CD4-positive, alpha-beta T cell treated with Interferon gamma for 1 hour (primary cell): ENCODE results near the gene OR7G3.

ENCODE experiments used
- DNase-seq: peaks from one replicate; pipeline ENCODE4 v3.0.0-alpha.2; 2020

The OR7G3 gene

GRCh38 chr19:9126900-9127405, at the start of gene OR7G3:
OR7G3 (minus strand) TSS chr19:9126950; CDS start chr19:9126950, 0 bp downstream.
- DNase-seq, result no peak

GRCh38 chr19:9175326-9175725, 48.6 kb upstream of the OR7G3 start:
- no peak for DNase-seq

- DNase-seq, result no peak
These were observed 44.7 kb upstream of the OR7G3 start for GRCh38 chr19:9171393-9171991.

- no peak for DNase-seq
These were observed 40.1 kb upstream of the OR7G3 start for GRCh38 chr19:9166846-9167245.

- no peak for DNase-seq
These were observed 38.5 kb upstream of the OR7G3 start for GRCh38 chr19:9165261-9165660.

GRCh38 chr19:9161427-9161826, 34.7 kb upstream of the OR7G3 start:
- no peak for DNase-seq

GRCh38 chr19:9159891-9160290, 33.1 kb upstream of the OR7G3 start:
- DNase-seq, result no peak

GRCh38 chr19:9156304-9156703, 29.6 kb upstream of the OR7G3 start:
- no peak for DNase-seq

GRCh38 chr19:9155591-9155990, 28.8 kb upstream of the OR7G3 start:
- no peak for DNase-seq

- DNase-seq, result no peak
These were observed 24.6 kb upstream of the OR7G3 start for GRCh38 chr19:9151367-9151766.

GRCh38 chr19:9150650-9151049, 23.9 kb upstream of the OR7G3 start:
- no peak for DNase-seq

- no peak for DNase-seq
These were observed 23.2 kb upstream of the OR7G3 start for GRCh38 chr19:9149997-9150396.

- DNase-seq, result no peak
These were observed 21.9 kb upstream of the OR7G3 start for GRCh38 chr19:9148697-9149096.

- no peak for DNase-seq
These were observed 20.1 kb upstream of the OR7G3 start for GRCh38 chr19:9146882-9147281.

GRCh38 chr19:9144920-9145319, 18.2 kb upstream of the OR7G3 start:
- no peak for DNase-seq

- peak; percentile 90 for DNase-seq
These were observed 13.6 kb upstream of the OR7G3 start, which contains the start of gene ZNF317 for GRCh38 chr19:9140159-9140874. ZNF317 (plus strand) TSS chr19:9140397; CDS start chr19:9156017, 15,620 bp downstream.

- DNase-seq, result no peak
These were observed 12.9 kb upstream of the OR7G3 start for GRCh38 chr19:9139609-9140158.

- no peak for DNase-seq
These were observed 5.7 kb upstream of the OR7G3 start for GRCh38 chr19:9132422-9132821.

- no peak for DNase-seq
These were observed 4.2 kb upstream of the OR7G3 start for GRCh38 chr19:9130965-9131364.

GRCh38 chr19:9128171-9128570, 1.4 kb upstream of the OR7G3 start:
- no peak for DNase-seq

GRCh38 chr19:9116547-9116946, 10.2 kb downstream of the OR7G3 start:
- DNase-seq, result no peak

GRCh38 chr19:9115307-9115813, 11.4 kb downstream of the OR7G3 start, which contains the start of gene OR7G1:
OR7G1 (minus strand) TSS chr19:9115763; CDS start chr19:9115763, 0 bp downstream.
- DNase-seq, result no peak

GRCh38 chr19:9109959-9110358, 16.8 kb downstream of the OR7G3 start:
- DNase-seq, result no peak

- no peak for DNase-seq
These were observed 19.4 kb downstream of the OR7G3 start, which contains the start of gene OR7G2 for GRCh38 chr19:9107375-9107774. OR7G2 (minus strand) TSS chr19:9107475; CDS start chr19:9103243, 4,232 bp downstream.
